ENCODE data around the gene SH3BGRL2. TPM values are rescaled to one million over a fixed set of nuclear protein-coding genes. Genes with fewer than 3 reads are reported as not detected.

SH3BGRL2 gene
- total RNA-seq, 8 experiments from 2014 or later, result 4.1 to 44.6 (median 17.8) TPM

Other genes starting within 250 kb of the SH3BGRL2 start
- gene LCA5, start 93.9 kb upstream of the SH3BGRL2 start, total RNA-seq, result 10 to 100 TPM in 4 of 8 experiments, 1 to 10 TPM in 4; 3.8 to 24.0 (median 9.7) TPM

Data from motor neuron (in vitro differentiated cells).